ENCODE data around the gene PTPRS.

Gene PTPRS

GRCh38 chr19:5293612-5294378, 46.8 kb downstream of the PTPRS start:
- Mint-ChIP-seq H3K4me1 (peaks cover 19% of the 10 kb centered on the region), H3K27me3 (peaks cover 40% of the 10 kb centered on the region), H3K4me3 (peak overlapping the region; percentile 69 to 81), H3K27ac (peak overlapping the region; percentile 67 to 75), H3K9me3 (no peaks in the 10 kb centered on the region)
- peak; percentile 19 for ATAC-seq
- peak in 1 of 2 donors; percentile 15 for DNase-seq

DNA sequence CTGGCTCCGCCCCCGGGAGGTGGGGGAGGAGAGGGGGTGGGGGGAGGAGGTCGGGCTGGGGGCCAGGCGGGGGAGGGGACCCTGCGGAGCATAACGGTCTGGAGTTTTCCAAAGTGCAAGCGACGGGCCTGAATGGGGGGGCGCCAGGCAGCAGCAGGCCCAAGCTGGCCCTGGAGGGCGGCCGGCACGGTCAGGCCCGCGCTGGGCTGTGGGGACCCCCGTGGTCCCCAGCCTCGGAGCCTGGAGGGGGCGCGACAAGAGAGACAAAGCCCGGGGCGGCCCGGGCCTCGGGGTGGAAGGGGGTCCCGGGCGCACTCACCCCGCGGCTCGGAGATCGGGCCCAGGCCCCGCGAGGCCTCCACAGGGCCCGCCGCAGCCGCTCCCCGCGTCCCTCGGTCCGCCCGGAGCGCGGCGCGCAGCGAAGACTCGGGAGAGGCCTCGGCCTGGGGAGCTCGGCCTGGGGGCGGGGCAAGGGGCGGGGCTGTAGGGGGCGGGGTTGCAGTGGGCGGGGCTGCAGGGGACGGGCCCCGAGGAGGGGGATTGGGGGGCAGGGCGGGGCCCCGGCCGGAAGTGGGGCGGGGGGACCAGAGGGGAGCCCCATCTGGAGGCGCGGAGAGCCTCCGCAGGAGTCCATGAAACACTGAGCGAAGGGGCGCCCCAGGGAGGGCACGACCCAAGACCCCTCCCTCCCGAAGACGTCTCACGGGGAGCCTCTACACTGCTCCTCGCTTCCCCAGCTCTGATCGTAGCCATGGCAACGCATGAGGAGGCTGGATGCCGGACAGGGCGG, 47.6 kb downstream of the PTPRS start:
- Mint-ChIP-seq H3K4me3 (peak overlapping the region; percentile 72 to 81), H3K9me3 (no peaks in the 10 kb centered on the region), H3K27ac (peak overlapping the region; percentile 67 to 75), H3K4me1 (peaks cover 19% of the 10 kb centered on the region), H3K27me3 (peaks cover 32% of the 10 kb centered on the region)
- DNase-seq = peak; percentile 54 to 55
- ATAC-seq = peak; percentile 83

DNA sequence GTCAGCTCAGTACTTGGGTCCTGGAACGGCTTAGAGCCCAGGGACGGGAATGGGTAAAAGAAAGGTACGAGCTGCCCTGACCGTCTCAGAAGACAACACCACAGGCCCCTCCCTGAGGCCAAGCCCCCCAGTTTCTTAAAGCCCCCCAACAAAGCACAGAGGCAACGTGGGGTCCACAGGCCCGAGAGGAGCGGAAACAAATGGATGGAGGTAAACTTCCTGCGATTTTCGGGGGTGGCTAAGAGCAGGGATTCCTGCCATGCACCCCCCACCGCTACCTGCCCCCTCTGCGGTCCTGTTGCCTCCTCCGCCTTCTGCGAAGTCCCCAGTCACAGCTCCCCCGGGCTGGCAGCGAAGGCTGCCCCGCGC, 48.2 kb downstream of the PTPRS start:
- ATAC-seq (no peak), DNase-seq (peak in 1 of 2 donors; percentile 22)
- Mint-ChIP-seq H3K9me3 (no peaks in the 10 kb centered on the region), H3K4me1 (peaks cover 21% of the 10 kb centered on the region), H3K27me3 (peaks cover 31% of the 10 kb centered on the region), H3K4me3 (peak overlapping the region; percentile 72 to 74), H3K27ac (no peak overlapping the region)

GRCh38 chr19:5291588-5292193, 48.9 kb downstream of the PTPRS start:
- ATAC-seq (no peak), DNase-seq (no peak)
- H3K4me1 Mint-ChIP-seq = peaks cover 28% of the 10 kb centered on the region
- no peaks in the 10 kb centered on the region for H3K9me3 Mint-ChIP-seq
- no peak overlapping the region for H3K27ac Mint-ChIP-seq
- peak overlapping the region; percentile 72 to 74 for H3K4me3 Mint-ChIP-seq
- peaks cover 31% of the 10 kb centered on the region for H3K27me3 Mint-ChIP-seq

All from stimulated activated naive CD8-positive, alpha-beta T cell treated with anti-CD3 and anti-CD28 coated beads, Interleukin-15, amount 100 ng/mL, for 72 hours (primary cell).